Mesenchymal stem cell (in vitro differentiated cells and primary cell): ENCODE results near the gene HMGB4.

ENCODE experiments used
- DNase-seq: peaks from one replicate; pipeline ENCODE4 v3.0.0-alpha.2; 2013
- H2AFZ ChIP-seq: one replicate; pipeline ENCODE4 v1.6.1; 2013; ENCODE audit warnings: low read depth, mild to moderate bottlenecking, control low read depth, inconsistent platforms, low read length, moderate library complexity
- H2AK5ac ChIP-seq: 2 replicates; pipeline ENCODE4 v1.6.1; 2013; ENCODE audit warnings: low read length, moderate library complexity, mild to moderate bottlenecking, inconsistent platforms; ENCODE audit not compliant: severe bottlenecking
- H2BK120ac ChIP-seq: one replicate; pipeline ENCODE4 v1.6.1; 2013; ENCODE audit warnings: low read depth, mild to moderate bottlenecking, inconsistent platforms, low read length, moderate library complexity
- H2BK12ac ChIP-seq, 2 experiments: one replicate each; pipeline ENCODE4 v1.6.1; 2013; ENCODE audit warnings: inconsistent platforms in 2 of 2, low read length in 2 of 2, mild to moderate bottlenecking in 2 of 2, moderate library complexity in 2 of 2, control low read depth in 1 of 2
- H2BK15ac ChIP-seq: one replicate; pipeline ENCODE4 v1.6.1; 2013; ENCODE audit warnings: mild to moderate bottlenecking, low read depth, inconsistent platforms; ENCODE audit not compliant: poor library complexity, severe bottlenecking
- H2BK5ac ChIP-seq: 2 replicates; pipeline ENCODE4 v1.6.1; 2013; ENCODE audit warnings: low read depth, mild to moderate bottlenecking, low read length, control low read depth, inconsistent platforms; ENCODE audit not compliant: poor library complexity, severe bottlenecking
- H3K14ac ChIP-seq, 2 experiments: one replicate each; pipeline ENCODE4 v1.6.1; 2013; ENCODE audit warnings: inconsistent platforms in 2 of 2, low read length in 2 of 2, control low read depth in 1 of 2, mild to moderate bottlenecking in 1 of 2, moderate library complexity in 1 of 2
- H3K18ac ChIP-seq, 2 experiments: one replicate each; pipeline ENCODE4 v1.6.1; 2013; ENCODE audit warnings: inconsistent platforms in 2 of 2, low read length in 2 of 2, control low read depth in 1 of 2, low read depth in 1 of 2, mild to moderate bottlenecking in 1 of 2
- H3K23ac ChIP-seq, 2 experiments: one replicate each; pipeline ENCODE4 v1.6.1; 2013; ENCODE audit warnings: inconsistent platforms in 2 of 2, low read length in 2 of 2, mild to moderate bottlenecking in 2 of 2, moderate library complexity in 2 of 2, control low read depth in 1 of 2
- H3K27ac ChIP-seq: 2 replicates; pipeline ENCODE4 v1.5.1; 2013; ENCODE audit warnings: mild to moderate bottlenecking, moderate library complexity, low read length, control low read depth, inconsistent platforms; ENCODE audit not compliant: poor library complexity, severe bottlenecking
- H3K27me3 ChIP-seq, 2 experiments: 2 replicates each; pipeline versions ENCODE4 v1.6.1 to v1.7.0; 2013; ENCODE audit warnings: low read length in 2 of 2, mild to moderate bottlenecking in 2 of 2, moderate library complexity in 2 of 2, control low read depth in 1 of 2, inconsistent platforms in 1 of 2; ENCODE audit not compliant: control insufficient read depth in 1 of 2, insufficient read depth in 1 of 2
- H3K36me3 ChIP-seq, 2 experiments: 2 replicates each; pipeline versions ENCODE4 v1.6.1 to v1.7.0; 2013; ENCODE audit warnings: low read length in 2 of 2, control low read depth in 1 of 2, inconsistent platforms in 1 of 2, low read depth in 1 of 2, mild to moderate bottlenecking in 1 of 2; ENCODE audit not compliant: insufficient read depth in 2 of 2, control insufficient read depth in 1 of 2
- H3K4ac ChIP-seq, 2 experiments: one replicate each; pipeline ENCODE4 v1.6.1; 2013; ENCODE audit warnings: inconsistent platforms in 2 of 2, low read length in 2 of 2, mild to moderate bottlenecking in 2 of 2, moderate library complexity in 2 of 2, control low read depth in 1 of 2, low read depth in 1 of 2
- H3K4me1 ChIP-seq: 2 replicates; pipeline ENCODE4 v1.6.1; 2013; ENCODE audit warnings: low read depth, low read length, control low read depth; ENCODE audit not compliant: control insufficient read depth, insufficient read depth
- H3K4me2 ChIP-seq: 2 replicates; pipeline ENCODE4 v1.6.1; 2013; ENCODE audit warnings: low read length, mild to moderate bottlenecking, inconsistent platforms; ENCODE audit not compliant: poor library complexity, severe bottlenecking
- H3K4me3 ChIP-seq, 2 experiments: 2 replicates each; pipeline versions ENCODE4 v1.5.1 to v1.7.0; 2013; ENCODE audit warnings: low read length in 2 of 2, mild to moderate bottlenecking in 2 of 2, control low read depth in 1 of 2, low read depth in 1 of 2; ENCODE audit not compliant: insufficient read depth in 1 of 2
- H3K79me1 ChIP-seq: replicated peaks from 2 replicates; pipeline ENCODE4 v1.6.1; 2013; ENCODE audit warnings: mild to moderate bottlenecking, control low read depth, low read length, inconsistent platforms; ENCODE audit not compliant: poor library complexity, severe bottlenecking
- H3K9ac ChIP-seq: 2 replicates; pipeline ENCODE4 v1.7.0; 2013; ENCODE audit warnings: mild to moderate bottlenecking, low read length, moderate library complexity
- H3K9me3 ChIP-seq: 2 replicates; pipeline ENCODE4 v1.7.0; 2013; ENCODE audit warnings: mild to moderate bottlenecking, low read length; ENCODE audit not compliant: control insufficient read depth
- H4K8ac ChIP-seq: one replicate; pipeline ENCODE4 v1.6.1; 2013; ENCODE audit warnings: inconsistent platforms, mild to moderate bottlenecking, low read length, moderate library complexity
- H4K91ac ChIP-seq: one replicate; pipeline ENCODE4 v1.6.1; 2013; ENCODE audit warnings: mild to moderate bottlenecking, low read length, inconsistent platforms
- WGBS: methylation state at CpG from one replicate; pipeline ENCODE4 v1.1.7; 2013; ENCODE audit warnings: mixed read lengths; 5-methylcytosine and 5-hydroxymethylcytosine counted together

HMGB4 gene

DNA sequence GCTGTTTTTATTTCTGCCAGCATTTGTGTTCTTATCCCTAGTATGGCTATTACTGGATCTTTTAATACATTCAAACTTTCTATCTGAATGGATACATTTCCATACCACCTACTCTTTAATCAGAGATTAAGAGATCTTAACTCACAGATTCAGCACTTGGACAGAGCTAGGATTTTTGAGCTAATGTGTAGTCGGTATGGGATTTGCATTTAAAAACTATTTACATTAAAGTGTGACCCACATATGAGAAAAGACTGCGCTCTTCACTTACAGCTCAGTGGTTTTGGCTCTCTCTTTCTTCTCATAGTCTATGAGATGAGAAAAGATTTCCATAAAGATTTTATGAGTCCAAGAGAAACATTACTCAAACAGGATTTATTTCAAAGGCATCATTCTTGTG, 16.4 kb downstream of the HMGB4 start:
- no peaks in the 10 kb centered on the region for H3K9me3 ChIP-seq
- H3K27ac ChIP-seq: no peak overlapping the region
- H4K8ac ChIP-seq: no peak overlapping the region
- no peak overlapping the region for H2AFZ ChIP-seq
- no peak overlapping the region for H3K9ac ChIP-seq
- H2BK120ac ChIP-seq: no peak overlapping the region
- no peaks in the 10 kb centered on the region for H3K36me3 ChIP-seq
- no peaks in the 10 kb centered on the region for H3K27me3 ChIP-seq
- WGBS: 50% methylated on average over 1 of the region's 2 CpGs
- no peak overlapping the region for H2BK15ac ChIP-seq
- no peak overlapping the region for H2BK5ac ChIP-seq
- no peak overlapping the region for H3K18ac ChIP-seq
- H4K91ac ChIP-seq: no peak overlapping the region
- no peaks in the 10 kb centered on the region for H3K79me1 ChIP-seq
- H2BK12ac ChIP-seq: no peak overlapping the region
- no peak overlapping the region for H3K4ac ChIP-seq
- no peak overlapping the region for H3K4me2 ChIP-seq
- no peaks in the 10 kb centered on the region for H3K4me1 ChIP-seq
- no peak overlapping the region for H3K4me3 ChIP-seq
- no peak overlapping the region for H3K14ac ChIP-seq
- DNase-seq: no peak
- H3K23ac ChIP-seq: no peak overlapping the region
- H2AK5ac ChIP-seq: no peak overlapping the region

DNA sequence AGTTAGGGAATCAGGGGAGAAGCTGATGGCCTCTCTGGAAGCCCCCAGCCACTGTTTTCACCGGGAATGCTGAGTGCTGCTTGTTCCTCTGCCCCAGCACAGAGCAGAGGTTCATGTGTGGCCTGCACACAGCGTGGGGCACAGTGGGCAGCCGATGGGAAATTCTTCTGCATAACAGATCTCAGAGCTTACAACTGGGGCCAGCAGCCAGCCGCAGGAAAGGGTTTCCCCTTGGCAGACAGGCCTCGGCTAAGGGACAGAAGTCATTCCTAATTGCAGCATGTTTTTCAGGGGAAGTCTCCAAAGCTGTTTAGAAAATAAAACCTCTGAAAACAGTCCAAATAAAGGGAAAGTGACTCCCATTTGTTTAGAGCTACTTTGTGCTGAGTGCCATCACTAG, 22.6 kb downstream of the HMGB4 start:
- Histone ChIP-seq H2BK5ac (no peak overlapping the region), H3K4me2 (no peak overlapping the region), H2BK15ac (no peak overlapping the region), H3K27ac (no peak overlapping the region), H3K9me3 (no peaks in the 10 kb centered on the region), H3K27me3 (no peaks in the 10 kb centered on the region), H3K23ac (no peak overlapping the region), H4K91ac (no peak overlapping the region), H3K9ac (no peak overlapping the region), H3K18ac (no peak overlapping the region), H3K14ac (no peak overlapping the region), H3K4me3 (peak overlapping the region in 1 of 2 experiments; percentile 25), H4K8ac (no peak overlapping the region), H3K4me1 (no peaks in the 10 kb centered on the region), H2BK12ac (no peak overlapping the region), H3K4ac (no peak overlapping the region), H2AFZ (no peak overlapping the region), H2BK120ac (no peak overlapping the region), H2AK5ac (no peak overlapping the region), H3K36me3 (no peaks in the 10 kb centered on the region), H3K79me1 (no peaks in the 10 kb centered on the region)
- WGBS: 31% methylated on average over 5 of the region's 5 CpGs
- DNase-seq: no peak

DNA sequence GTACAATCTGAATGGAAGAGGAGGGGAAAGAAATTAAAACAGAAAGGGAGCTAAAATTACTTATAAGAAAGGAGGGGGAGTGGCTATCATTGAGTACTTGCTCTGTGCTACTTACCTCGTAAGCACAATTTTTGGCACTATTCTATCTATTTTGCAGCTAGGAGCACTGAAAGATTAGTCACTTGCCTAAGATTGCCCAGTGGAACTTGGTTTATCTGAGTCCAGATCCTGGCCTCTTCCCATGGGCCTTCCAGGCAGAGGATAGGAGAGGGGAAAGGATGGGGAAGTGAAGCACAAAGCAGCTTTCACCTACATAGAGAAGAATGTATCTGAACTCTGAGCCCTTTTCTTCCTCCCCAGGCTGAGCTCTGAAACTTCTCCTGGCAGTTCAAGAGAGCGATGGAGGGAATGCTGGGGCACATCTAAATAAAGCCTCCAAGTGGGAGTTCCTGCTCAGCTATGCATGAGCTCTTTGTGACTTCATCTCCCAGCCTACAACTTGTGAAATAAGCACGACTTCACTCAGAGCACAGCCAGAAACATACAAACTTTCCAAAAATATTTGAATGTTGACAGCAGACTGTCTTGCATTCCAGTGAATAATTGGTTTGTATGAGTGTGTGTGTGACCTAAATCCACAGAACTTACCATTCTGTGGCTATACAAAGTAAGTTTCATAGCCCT, 29.4 kb downstream of the HMGB4 start:
- Histone ChIP-seq H3K4ac (no peak overlapping the region), H3K36me3 (no peaks in the 10 kb centered on the region), H3K4me3 (peak overlapping the region in 1 of 2 experiments; percentile 48), H2BK12ac (no peak overlapping the region), H3K9ac (peak overlapping the region; percentile 77), H3K18ac (no peak overlapping the region), H2AK5ac (no peak overlapping the region), H2BK15ac (no peak overlapping the region), H3K9me3 (no peaks in the 10 kb centered on the region), H3K23ac (no peak overlapping the region), H2BK120ac (no peak overlapping the region), H2BK5ac (no peak overlapping the region), H3K4me1 (no peaks in the 10 kb centered on the region), H3K79me1 (no peaks in the 10 kb centered on the region), H2AFZ (no peak overlapping the region), H4K8ac (no peak overlapping the region), H3K4me2 (no peak overlapping the region), H3K27me3 (no peaks in the 10 kb centered on the region), H4K91ac (no peak overlapping the region), H3K27ac (no peak overlapping the region), H3K14ac (no peak overlapping the region)
- WGBS: 48% methylated on average over 3 of the region's 3 CpGs
- no peak for DNase-seq

DNA sequence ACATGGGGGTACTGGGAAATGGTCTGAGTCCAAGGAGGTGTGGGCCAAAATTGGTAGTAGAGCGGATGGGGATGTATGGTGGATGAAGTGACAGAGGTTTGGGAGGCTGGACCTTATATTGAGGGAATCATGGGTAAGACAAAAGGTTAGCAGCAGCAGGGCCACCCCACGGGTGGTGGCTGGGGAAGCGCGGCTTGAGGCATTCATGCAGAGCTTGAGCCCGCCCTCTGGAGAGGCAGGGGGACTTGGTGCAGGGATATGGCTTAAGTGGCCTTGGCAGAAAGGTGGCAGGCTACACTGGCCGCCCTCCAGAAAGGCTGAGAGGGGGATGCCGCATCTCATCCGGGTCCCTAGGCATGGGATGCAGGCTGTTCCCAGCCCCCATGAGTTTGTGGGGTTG, 31.5 kb downstream of the HMGB4 start:
- Histone ChIP-seq H3K9me3 (no peaks in the 10 kb centered on the region), H3K9ac (no peak overlapping the region), H2BK120ac (no peak overlapping the region), H2AFZ (no peak overlapping the region), H2BK15ac (no peak overlapping the region), H3K27me3 (no peaks in the 10 kb centered on the region), H3K4me2 (no peak overlapping the region), H3K79me1 (no peaks in the 10 kb centered on the region), H3K23ac (no peak overlapping the region), H4K91ac (no peak overlapping the region), H2AK5ac (no peak overlapping the region), H4K8ac (no peak overlapping the region), H3K4ac (no peak overlapping the region), H3K14ac (no peak overlapping the region), H3K36me3 (no peaks in the 10 kb centered on the region), H3K4me1 (no peaks in the 10 kb centered on the region), H3K27ac (no peak overlapping the region), H2BK12ac (no peak overlapping the region), H2BK5ac (no peak overlapping the region), H3K18ac (no peak overlapping the region), H3K4me3 (no peak overlapping the region)
- no peak for DNase-seq
- 61% methylated on average over 8 of the region's 8 CpGs for WGBS
